ENCODE results near the gene CALHM4. TPM values are rescaled to one million over a fixed set of nuclear protein-coding genes. Genes with fewer than 3 reads are reported as not detected.

Gene CALHM4
- total and polyA plus RNA-seq, 2 of the 13 experiments (the other 11 are each of a cell fraction or from before 2014, with no cell fraction given) = not detected

- TF ChIP-seq REST (IDR thresholded peaks at IDR 0.05; ENCODE audit: borderline replicate concordance in 1 of 2, low read depth in 1 of 2, low read length in 2 of 2) (peak in 1 of 2 experiments; percentile 8; a peak in 1 of 4 replicates), ZNF501 (CRISPR knock-in tag; IDR thresholded peaks at IDR 0.05) (peak; percentile 100), NR2F6 (IDR thresholded peaks at IDR 0.05) (no peak), NR2F6 (CRISPR knock-in tag; IDR thresholded peaks at IDR 0.05) (peak; percentile 55), ZNF740 (CRISPR knock-in tag; IDR thresholded peaks at IDR 0.05) (no peak), ZNF792 (CRISPR knock-in tag; IDR thresholded peaks at IDR 0.05) (peak; percentile 96), ISL2 (CRISPR knock-in tag; IDR thresholded peaks at IDR 0.05) (peak; percentile 88), E2F2 (CRISPR knock-in tag; IDR thresholded peaks at IDR 0.05; ENCODE audit: borderline replicate concordance) (no peak), RERE (CRISPR knock-in tag; IDR thresholded peaks at IDR 0.05; ENCODE audit: low read depth) (peak; percentile 71; the same call in 1 of the 2 replicates), FOXP4 (CRISPR knock-in tag; IDR thresholded peaks at IDR 0.05) (peak; percentile 71; the same call in 1 of the 2 replicates), CERS6 (CRISPR knock-in tag; IDR thresholded peaks at IDR 0.05) (no peak), FOXJ3 (CRISPR knock-in tag; IDR thresholded peaks at IDR 0.05; ENCODE audit: borderline replicate concordance) (peak; percentile 70; the same call in 1 of the 2 replicates), EZH2 (conservative IDR thresholded peaks at IDR 0.05; ENCODE audit: low read depth, low read length) (no peak), ZFP1 (CRISPR knock-in tag; IDR thresholded peaks at IDR 0.05) (peak; percentile 52; the same call in 1 of the 2 replicates), GABPB1 (CRISPR knock-in tag; IDR thresholded peaks at IDR 0.05) (peak; percentile 96)
These were observed 17.5 kb downstream of the CALHM4 start, which contains the start of gene RWDD1 (continued) for GRCh38 chr6:116570856-116571682.
